ENCODE results near the gene THBS2. TPM values are rescaled to one million over a fixed set of nuclear protein-coding genes. Genes with fewer than 3 reads are reported as not detected.
"Not testable (repeated sequence)": the region's sequence is repeated elsewhere in the genome, so short reads cannot be mapped to it uniquely, and the experiment has no call there.

The THBS2 gene
- total RNA-seq, 1 experiment from 2014 or later: not detected

DNA sequence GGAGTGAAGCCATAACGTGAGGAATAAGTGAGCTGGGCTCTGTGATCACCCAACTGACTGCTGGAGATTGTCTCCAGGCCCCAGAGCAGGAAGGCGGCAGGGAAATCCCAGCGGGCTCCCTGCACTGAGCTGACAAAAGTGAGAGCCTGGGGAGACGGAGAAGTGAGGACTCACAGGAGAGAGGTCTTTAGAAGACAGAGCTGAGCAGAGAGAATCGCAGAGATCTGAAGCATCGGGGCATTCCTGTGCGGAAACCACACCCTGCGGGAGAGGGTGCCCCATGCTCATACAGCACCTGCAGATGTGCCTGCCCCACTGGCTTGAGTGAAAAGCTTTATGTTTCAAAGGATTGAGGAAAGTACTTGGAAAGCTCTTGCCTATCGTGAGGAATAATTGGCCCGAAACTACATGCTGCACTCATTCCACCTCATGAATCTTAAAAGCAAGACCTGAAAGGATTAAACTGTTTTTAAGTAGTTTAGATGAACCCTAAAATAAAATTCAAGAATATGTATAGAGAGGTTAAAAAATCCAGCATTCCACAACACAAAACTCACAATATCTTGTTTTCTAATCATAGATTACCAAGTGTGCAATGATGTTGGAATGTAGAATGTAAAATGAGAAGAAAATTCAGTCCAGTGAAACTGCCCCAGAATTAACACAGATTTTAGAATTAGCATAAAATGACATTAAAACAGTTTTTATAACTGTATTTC lies 17.7 kb upstream of the THBS2 start:
- Histone ChIP-seq H3K4me1 (replicated peaks; ENCODE audit: insufficient read depth) (no peaks in the 10 kb centered on the region), H3K4me2 (no peak overlapping the region), H3K79me2 (ENCODE audit: low read depth) (no peaks in the 10 kb centered on the region), H3K4me3 (no peak overlapping the region), H3K36me3 (ENCODE audit: low read depth) (no peaks in the 10 kb centered on the region), H3K9me3 (ENCODE audit: insufficient read depth, low read depth) (no peaks in the 10 kb centered on the region), H2AFZ (no peak overlapping the region), H3K27me3 (ENCODE audit: insufficient read depth, low read depth) (peaks cover 35% of the 10 kb centered on the region), H3K27ac (no peak overlapping the region), H3K9me2 (ENCODE audit: insufficient read depth) (no peaks in the 10 kb centered on the region), H4K20me1 (ENCODE audit: insufficient read depth) (no peaks in the 10 kb centered on the region), H3F3A (ENCODE audit: insufficient read depth, low read depth) (no peaks in the 10 kb centered on the region)
- no peak for TF ChIP-seq EZH2 (IDR thresholded peaks at IDR 0.05; ENCODE audit: low read depth)
- TF ChIP-seq, protein P1, sequence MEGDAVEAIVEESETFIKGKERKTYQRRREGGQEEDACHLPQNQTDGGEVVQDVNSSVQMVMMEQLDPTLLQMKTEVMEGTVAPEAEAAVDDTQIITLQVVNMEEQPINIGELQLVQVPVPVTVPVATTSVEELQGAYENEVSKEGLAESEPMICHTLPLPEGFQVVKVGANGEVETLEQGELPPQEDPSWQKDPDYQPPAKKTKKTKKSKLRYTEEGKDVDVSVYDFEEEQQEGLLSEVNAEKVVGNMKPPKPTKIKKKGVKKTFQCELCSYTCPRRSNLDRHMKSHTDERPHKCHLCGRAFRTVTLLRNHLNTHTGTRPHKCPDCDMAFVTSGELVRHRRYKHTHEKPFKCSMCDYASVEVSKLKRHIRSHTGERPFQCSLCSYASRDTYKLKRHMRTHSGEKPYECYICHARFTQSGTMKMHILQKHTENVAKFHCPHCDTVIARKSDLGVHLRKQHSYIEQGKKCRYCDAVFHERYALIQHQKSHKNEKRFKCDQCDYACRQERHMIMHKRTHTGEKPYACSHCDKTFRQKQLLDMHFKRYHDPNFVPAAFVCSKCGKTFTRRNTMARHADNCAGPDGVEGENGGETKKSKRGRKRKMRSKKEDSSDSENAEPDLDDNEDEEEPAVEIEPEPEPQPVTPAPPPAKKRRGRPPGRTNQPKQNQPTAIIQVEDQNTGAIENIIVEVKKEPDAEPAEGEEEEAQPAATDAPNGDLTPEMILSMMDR (conservative IDR thresholded peaks at IDR 0.05): no peak
- DNase-seq: no peak
- intact Hi-C loops (cut with micrococcal nuclease; ENCODE audit: unreplicated experiment): no loop called here
- BruUV-seq (replicated peaks): no TSS peak
- POLR2A ChIA-PET (ENCODE audit: unreplicated experiment): no interaction called here
- CTCF ChIA-PET: no interaction called here

DNA sequence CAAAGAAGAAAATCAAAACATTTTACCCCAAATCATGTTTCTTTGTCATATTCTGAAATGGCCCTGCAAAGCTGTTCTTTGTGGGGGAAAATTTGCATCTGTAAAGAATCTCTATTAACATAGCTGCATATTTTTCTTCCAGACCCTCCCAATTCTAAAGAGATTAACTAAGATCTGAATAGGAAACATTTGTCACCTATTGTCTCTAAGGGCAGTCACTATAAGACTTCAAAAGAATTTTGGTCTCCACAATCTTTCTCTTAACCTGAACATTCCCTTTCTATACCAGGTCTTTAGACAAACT lies 16.4 kb upstream of the THBS2 start:
- DNase-seq; H3K9me3 ChIP-seq (ENCODE audit: insufficient read depth, low read depth); BruUV-seq (replicated peaks); H3K27ac ChIP-seq; H3K79me2 ChIP-seq (ENCODE audit: low read depth); H3K36me3 ChIP-seq (ENCODE audit: low read depth); H3K4me2 ChIP-seq; H2AFZ ChIP-seq; POLR2A ChIA-PET (ENCODE audit: unreplicated experiment); H3F3A ChIP-seq (ENCODE audit: insufficient read depth, low read depth); intact Hi-C loops (cut with micrococcal nuclease; ENCODE audit: unreplicated experiment); H4K20me1 ChIP-seq (ENCODE audit: insufficient read depth); H3K9me2 ChIP-seq (ENCODE audit: insufficient read depth); H3K4me3 ChIP-seq; CTCF ChIA-PET; H3K4me1 ChIP-seq (replicated peaks; ENCODE audit: insufficient read depth): not testable (repeated sequence)
- peaks cover 48% of the 10 kb centered on the region for H3K27me3 ChIP-seq (ENCODE audit: insufficient read depth, low read depth)

DNA sequence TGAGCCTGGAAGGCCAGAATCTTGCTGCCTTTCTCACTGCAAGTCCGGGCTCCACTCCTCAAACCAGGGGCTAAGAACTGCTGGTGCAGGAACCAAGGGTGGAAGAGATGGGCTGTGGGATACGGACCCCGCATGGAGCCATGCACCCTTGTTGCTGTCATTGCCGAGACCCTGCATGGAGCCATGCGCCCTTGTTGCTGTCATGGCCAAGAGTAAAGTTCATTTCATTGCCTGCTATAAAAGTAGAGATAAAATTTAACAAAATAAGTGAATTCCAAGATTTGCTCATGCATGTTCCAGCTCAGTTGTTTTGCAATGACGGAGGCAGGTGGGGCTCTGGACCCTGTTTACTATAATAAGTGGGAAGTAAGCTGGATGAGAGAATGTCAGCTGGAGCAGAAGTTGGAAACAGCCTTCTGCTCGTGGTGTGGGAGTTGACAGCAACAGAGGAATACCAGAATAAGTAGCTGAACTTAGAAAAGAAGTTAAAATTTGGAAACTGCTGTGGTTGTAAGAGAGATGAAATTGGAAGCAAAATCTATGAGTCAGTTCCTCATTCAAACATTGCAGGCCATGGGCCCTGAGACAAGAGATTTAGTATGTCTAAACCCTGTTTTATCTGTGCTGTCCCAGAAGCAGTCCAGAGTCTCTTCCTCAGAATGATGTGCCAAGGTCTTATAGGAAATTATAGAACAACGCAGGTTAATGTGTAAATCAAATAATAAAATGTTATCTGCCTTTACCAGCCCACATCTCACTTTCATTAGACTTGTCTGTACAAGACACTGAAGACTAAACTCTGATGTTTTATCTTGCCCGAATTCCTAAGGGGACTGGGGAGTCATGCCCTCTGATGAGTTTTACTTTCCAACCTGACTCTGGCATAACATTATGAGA lies 15.8 kb upstream of the THBS2 start:
- no peak overlapping the region for H3K27ac ChIP-seq

More for the DNA sequence above, 15.8 kb upstream of the THBS2 start:
- Histone ChIP-seq H3K4me1 (replicated peaks; ENCODE audit: insufficient read depth) (no peaks in the 10 kb centered on the region), H2AFZ (no peak overlapping the region), H3K36me3 (ENCODE audit: low read depth) (no peaks in the 10 kb centered on the region), H3K4me2 (no peak overlapping the region), H3F3A (ENCODE audit: insufficient read depth, low read depth) (no peaks in the 10 kb centered on the region), H4K20me1 (ENCODE audit: insufficient read depth) (no peaks in the 10 kb centered on the region), H3K4me3 (no peak overlapping the region), H3K9me2 (ENCODE audit: insufficient read depth) (no peaks in the 10 kb centered on the region), H3K9me3 (ENCODE audit: insufficient read depth, low read depth) (no peaks in the 10 kb centered on the region), H3K79me2 (ENCODE audit: low read depth) (no peaks in the 10 kb centered on the region), H3K27me3 (ENCODE audit: insufficient read depth, low read depth) (peaks cover 54% of the 10 kb centered on the region)
- DNase-seq: no peak
- intact Hi-C loops (cut with micrococcal nuclease; ENCODE audit: unreplicated experiment): no loop called here
- no peak for TF ChIP-seq EZH2 (IDR thresholded peaks at IDR 0.05; ENCODE audit: low read depth)
- TF ChIP-seq, protein P1 (conservative IDR thresholded peaks at IDR 0.05): no peak
- ChIA-PET POLR2A (ENCODE audit: unreplicated experiment) (no interaction called here), CTCF (no interaction called here)
- BruUV-seq (replicated peaks): no TSS peak
